ENCODE results near the gene BAIAP2L2.

The BAIAP2L2 gene

DNA sequence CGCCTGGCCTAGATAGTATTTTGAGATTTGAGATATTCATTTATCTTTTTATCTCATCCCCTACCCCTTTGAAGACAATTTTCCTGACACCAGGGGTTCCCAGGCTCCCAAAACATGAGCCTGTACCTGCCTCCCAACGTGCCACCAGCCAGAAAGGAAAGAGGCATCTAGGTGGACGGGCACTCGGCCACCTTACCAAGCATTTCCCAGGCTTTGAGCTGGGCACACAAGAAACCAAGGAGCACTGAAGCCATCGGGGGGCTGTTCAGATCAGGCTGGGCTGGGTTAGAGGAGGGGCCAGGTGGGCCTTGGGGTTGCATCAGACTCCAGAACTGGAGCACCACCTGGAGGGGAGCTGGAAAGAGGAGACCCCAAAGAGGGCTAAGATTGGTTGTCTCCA is 28.5 kb upstream of the BAIAP2L2 start:
- Histone ChIP-seq H3K4me3 (ENCODE audit: low read depth, low read length) (no peak overlapping the region), H3K27me3 (replicated peaks) (no peaks in the 10 kb centered on the region), H3K27ac (no peak overlapping the region), H3K36me3 (replicated peaks) (no peaks in the 10 kb centered on the region)
- DNase-seq: no peak
- in situ Hi-C loops (cut with HindIII; ENCODE audit: low pct_ligation_motif_present, low sequenced_read_pairs): no loop called here
- TF ChIP-seq, protein P1, sequence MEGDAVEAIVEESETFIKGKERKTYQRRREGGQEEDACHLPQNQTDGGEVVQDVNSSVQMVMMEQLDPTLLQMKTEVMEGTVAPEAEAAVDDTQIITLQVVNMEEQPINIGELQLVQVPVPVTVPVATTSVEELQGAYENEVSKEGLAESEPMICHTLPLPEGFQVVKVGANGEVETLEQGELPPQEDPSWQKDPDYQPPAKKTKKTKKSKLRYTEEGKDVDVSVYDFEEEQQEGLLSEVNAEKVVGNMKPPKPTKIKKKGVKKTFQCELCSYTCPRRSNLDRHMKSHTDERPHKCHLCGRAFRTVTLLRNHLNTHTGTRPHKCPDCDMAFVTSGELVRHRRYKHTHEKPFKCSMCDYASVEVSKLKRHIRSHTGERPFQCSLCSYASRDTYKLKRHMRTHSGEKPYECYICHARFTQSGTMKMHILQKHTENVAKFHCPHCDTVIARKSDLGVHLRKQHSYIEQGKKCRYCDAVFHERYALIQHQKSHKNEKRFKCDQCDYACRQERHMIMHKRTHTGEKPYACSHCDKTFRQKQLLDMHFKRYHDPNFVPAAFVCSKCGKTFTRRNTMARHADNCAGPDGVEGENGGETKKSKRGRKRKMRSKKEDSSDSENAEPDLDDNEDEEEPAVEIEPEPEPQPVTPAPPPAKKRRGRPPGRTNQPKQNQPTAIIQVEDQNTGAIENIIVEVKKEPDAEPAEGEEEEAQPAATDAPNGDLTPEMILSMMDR (IDR thresholded peaks at IDR 0.05; ENCODE audit: low read depth, low read length, missing control alignments): no peak

DNA sequence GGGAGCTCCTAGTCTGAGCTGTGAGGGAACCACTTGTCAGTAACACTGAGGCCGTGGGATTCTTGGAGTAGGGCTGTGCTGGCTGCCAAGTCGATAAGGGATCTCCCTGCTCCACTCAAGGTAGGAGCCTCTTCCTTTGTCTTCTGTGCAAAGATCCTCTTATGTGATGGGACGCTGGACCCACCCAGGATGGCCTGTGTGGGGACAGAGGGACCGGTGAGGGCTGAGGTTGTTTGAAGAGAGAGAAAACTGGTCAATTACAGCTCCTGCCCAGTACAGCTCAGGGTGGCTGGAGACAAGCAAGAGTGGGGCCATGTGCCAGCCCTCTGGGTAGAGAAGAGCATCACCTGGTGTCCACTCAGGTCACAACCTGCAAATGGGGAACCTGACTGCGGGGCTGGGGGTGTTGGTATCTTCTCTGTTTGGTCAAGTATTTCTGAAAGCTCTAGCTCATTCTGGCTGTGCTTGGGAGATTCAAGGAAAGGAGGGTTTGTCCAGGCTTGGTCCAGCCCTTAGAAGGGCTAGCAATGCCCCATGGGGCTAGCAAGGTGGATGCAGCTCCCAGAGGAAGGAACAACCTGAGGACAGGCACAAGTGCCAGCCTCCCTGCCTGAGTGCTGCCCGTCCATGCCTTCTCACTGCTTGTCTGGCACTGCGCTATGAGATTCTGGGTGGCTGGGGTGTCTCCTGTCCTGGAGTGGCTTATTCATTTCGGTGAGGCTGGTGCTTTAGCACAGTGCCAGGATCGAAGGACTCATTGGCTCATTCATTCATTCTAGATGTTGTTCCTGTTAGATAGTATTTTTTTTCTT is 27.6 kb upstream of the BAIAP2L2 start:
- TF ChIP-seq, protein P1 (IDR thresholded peaks at IDR 0.05; ENCODE audit: low read depth, low read length, missing control alignments): no peak
- H3K4me3 ChIP-seq (ENCODE audit: low read depth, low read length): no peak overlapping the region
- in situ Hi-C loops (cut with HindIII; ENCODE audit: low pct_ligation_motif_present, low sequenced_read_pairs): no loop called here
- H3K36me3 ChIP-seq (replicated peaks): no peaks in the 10 kb centered on the region
- H3K27ac ChIP-seq: no peak overlapping the region
- DNase-seq: no peak
- no peaks in the 10 kb centered on the region for H3K27me3 ChIP-seq (replicated peaks)

DNA sequence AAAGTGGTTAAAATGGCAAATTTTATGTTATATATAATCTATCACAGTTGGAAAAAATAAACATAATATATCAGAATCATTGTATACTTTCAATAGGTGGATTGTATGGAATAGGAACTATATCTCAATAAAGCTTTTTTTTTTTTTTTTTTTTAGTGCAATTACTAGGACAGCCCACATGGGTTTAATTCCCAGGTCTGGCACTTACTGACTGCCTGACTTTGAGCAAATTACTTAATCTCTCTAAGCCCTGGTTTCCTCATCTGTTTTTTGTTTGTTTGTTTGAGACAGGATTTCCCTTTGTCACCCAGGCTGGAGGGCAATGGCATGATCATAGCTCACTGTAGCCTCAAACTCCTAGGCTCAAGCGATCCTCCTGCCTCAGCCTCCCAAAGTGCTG is 26.1 kb upstream of the BAIAP2L2 start:
- in situ Hi-C loops (cut with HindIII; ENCODE audit: low pct_ligation_motif_present, low sequenced_read_pairs): no loop called here
- H3K36me3 ChIP-seq (replicated peaks): no peaks in the 10 kb centered on the region
- DNase-seq: no peak
- no peaks in the 10 kb centered on the region for H3K27me3 ChIP-seq (replicated peaks)
- TF ChIP-seq, protein P1 (IDR thresholded peaks at IDR 0.05; ENCODE audit: low read depth, low read length, missing control alignments): no peak
- H3K27ac ChIP-seq: no peak overlapping the region
- no peak overlapping the region for H3K4me3 ChIP-seq (ENCODE audit: low read depth, low read length)

GRCh38 chr22:38135133-38135706 is 24.7 kb upstream of the BAIAP2L2 start:
- Histone ChIP-seq H3K27me3 (replicated peaks) (no peaks in the 10 kb centered on the region), H3K27ac (no peak overlapping the region), H3K4me3 (ENCODE audit: low read depth, low read length) (no peak overlapping the region), H3K36me3 (replicated peaks) (no peaks in the 10 kb centered on the region)
- peak; percentile 81 for DNase-seq
- in situ Hi-C loops (cut with HindIII; ENCODE audit: low pct_ligation_motif_present, low sequenced_read_pairs): no loop called here
- TF ChIP-seq, protein P1 (IDR thresholded peaks at IDR 0.05; ENCODE audit: low read depth, low read length, missing control alignments): no peak

GRCh38 chr22:38133331-38133730 is 22.8 kb upstream of the BAIAP2L2 start:
- Histone ChIP-seq H3K27ac (no peak overlapping the region), H3K27me3 (replicated peaks) (no peaks in the 10 kb centered on the region), H3K36me3 (replicated peaks) (no peaks in the 10 kb centered on the region), H3K4me3 (ENCODE audit: low read depth, low read length) (no peak overlapping the region)
- in situ Hi-C loops (cut with HindIII; ENCODE audit: low pct_ligation_motif_present, low sequenced_read_pairs): no loop called here
- TF ChIP-seq, protein P1 (IDR thresholded peaks at IDR 0.05; ENCODE audit: low read depth, low read length, missing control alignments): no peak
- no peak for DNase-seq
